DMS 273 (cell line): ENCODE results near the gene PEX10.
"Not testable (repeated sequence)": the region's sequence is repeated elsewhere in the genome, so short reads cannot be mapped to it uniquely, and the experiment has no call there.

ENCODE experiments used
- DNase-seq: peaks from one replicate; lab custom pipeline; 2025; ENCODE audit not compliant: unreplicated experiment; lab: John Stamatoyannopoulos, UW

Gene PEX10

DNA sequence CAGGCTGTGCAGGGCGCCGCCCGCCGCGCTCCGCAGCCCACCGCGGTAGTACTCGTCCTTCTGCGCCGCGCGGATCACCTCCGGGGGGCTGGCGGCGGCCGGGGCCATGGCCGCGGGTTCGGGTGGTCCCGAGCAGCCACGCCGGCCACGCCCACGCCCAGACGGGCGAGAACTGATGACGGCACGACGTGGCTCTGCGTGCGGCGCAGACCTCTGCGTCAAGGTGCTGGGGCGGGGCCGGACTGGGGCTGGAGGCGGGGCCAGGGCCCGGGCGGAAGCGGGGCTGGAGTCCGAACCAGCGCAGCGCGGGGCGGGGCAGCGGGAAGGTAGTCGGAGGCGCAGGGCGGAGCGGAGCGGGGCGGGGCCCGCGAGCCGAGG lies at the start of gene PEX10:
TSS of gene PEX10 (minus strand) at position 170 of the 378 bp plus-strand sequence. CDS start at position 108, 62 bp downstream.
- peak; percentile 99 for DNase-seq

DNA sequence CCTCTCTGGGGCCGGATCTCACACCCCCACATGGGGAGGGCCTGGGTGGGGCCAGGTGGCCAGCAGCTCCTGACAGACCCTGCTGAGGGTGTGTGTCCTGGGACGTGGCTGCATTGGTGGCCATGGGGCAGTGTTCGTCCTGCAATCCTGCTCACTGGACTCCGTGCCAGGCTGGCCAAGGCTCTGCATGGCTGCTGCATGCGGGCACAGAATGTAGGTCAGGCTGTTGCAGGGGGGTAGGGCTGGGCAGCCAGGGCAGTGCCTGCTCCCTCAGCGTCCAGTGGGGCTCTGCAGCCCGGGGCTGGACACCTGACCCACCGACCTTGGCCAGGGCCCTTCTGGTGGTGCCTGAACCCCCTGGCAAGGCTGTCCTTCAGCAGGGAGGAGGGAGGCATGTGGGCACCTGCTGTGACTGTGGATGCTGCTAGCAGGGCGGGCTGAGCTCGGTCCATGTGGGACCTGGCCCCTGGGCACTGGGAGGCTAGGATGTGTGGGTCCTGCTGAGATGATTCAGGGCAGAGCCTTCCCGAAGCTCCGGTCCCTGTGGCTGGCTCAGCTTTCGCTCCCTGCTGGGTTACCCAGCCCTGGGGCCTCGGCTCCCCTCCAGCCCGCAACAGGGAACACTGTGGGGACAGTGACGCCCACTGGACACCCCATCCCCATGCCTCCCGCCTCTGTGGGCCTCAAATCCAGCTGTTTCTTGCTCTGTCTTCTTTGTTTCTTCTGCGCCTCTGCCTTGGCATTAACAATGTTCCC lies 48.8 kb upstream of the PEX10 start:
- DNase-seq, result no peak

DNA sequence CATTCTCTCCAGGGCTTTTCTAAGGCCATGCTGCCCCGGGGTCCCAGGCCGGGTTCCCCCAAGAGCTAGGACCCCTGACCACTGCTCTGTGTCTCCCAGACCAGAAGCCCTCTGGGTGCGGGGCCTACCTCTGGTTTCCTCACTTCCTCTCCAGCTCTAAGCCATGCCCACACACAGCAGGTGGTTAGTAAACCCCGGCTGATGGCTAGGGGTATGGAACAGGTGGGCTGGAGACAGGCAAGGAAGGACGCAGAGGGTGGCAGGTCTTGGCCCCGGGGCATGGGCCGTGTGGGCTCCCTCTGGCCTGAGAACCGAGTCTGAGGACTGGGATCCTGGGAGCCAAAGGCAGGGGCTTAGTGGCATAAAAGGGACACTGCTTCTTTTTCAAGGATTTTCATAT lies 47.8 kb upstream of the PEX10 start:
- DNase-seq, result peak; percentile 43

DNA sequence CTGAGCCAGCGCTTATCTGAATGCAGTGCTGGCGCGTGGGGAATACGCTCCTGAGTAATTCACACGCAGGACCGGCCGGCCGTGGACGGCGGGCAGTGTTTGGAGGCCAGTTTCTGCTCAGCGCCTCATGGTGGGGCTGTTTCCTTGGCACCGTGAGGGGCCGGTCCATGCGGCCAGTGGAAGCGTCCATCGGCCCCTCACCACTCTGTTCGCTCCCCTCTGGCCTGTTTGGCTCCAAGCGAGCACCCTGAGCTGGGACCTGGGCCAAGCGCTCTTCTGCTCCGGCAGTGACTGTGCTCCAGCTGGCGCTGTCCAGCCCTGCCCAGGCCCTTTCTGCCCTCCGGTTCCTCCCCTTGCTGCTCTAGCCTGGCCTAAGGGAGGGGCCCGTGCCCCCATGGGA lies 47.4 kb upstream of the PEX10 start:
- peak; percentile 61 for DNase-seq

DNA sequence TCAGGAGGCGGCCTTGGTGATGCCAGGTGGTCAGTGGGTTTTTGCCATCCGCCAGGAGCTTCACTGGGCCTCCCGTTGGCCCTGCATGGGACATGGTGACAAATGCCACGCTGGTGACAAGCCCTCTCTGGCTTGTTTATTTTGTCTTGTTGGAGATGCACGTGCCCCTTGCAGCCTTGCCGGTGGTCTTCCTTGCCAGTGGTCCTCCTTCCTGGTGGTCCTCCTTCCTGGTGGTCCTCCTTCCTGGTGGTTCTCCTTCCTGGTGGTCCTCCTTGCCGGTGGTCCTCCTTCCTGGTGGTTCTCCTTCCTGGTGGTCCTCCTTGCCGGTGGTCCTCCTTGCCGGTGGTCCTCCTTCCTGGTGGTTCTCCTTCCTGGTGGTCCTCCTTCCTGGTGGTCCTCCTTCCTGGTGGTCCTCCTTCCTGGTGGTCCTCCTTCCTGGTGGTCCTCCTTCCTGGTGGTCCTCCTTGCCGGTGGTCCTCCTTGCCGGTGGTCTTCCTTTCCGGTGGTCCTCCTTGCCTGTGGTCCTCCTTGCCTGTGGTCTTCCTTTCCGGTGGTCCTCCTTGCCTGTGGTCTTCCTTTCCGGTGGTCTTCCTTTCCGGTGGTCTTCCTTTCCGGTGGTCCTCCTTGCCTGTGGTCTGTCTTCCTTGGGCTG lies 46.9 kb upstream of the PEX10 start:
- not testable (repeated sequence) for DNase-seq

DNA sequence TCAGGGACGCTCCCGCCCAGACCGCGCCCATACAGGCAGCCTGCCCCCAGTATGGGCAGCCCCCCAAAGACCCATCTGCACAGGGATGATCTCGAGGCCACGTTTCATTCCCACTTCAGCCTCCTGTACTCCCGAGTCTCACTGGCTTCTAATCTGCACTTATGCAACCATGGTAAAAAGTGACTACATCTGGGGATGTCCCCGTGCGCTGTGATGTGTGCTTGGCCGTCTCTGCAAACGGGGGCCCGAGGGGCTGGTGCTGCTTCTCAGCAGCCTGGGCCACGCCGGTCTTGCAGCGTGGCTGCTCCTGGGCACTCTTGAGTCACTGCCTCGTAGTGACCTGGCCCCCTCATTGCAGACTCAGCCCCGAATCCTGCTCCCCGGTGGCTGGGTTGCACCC lies 46.3 kb upstream of the PEX10 start:
- no peak for DNase-seq

DNA sequence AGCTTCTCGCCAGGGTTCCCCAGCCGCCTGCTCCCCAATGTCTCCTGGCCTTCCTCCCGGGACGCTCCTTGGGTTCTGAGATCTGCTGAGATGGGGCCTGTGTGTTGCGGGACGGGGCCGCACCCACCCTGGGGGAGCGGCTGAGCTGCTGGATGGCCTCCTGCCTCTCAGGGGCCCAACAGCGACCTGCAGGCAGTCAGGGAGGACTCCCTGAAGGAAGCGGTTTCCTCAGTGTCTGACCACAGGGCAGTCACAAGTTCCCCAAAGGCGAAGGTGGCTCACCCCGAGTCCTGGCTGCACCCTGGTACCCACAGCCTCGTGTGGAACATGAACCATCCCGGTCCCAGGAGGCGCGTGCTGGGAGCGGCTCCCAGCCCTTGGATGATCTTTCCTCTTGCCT lies 45.1 kb upstream of the PEX10 start:
- DNase-seq, result no peak

DNA sequence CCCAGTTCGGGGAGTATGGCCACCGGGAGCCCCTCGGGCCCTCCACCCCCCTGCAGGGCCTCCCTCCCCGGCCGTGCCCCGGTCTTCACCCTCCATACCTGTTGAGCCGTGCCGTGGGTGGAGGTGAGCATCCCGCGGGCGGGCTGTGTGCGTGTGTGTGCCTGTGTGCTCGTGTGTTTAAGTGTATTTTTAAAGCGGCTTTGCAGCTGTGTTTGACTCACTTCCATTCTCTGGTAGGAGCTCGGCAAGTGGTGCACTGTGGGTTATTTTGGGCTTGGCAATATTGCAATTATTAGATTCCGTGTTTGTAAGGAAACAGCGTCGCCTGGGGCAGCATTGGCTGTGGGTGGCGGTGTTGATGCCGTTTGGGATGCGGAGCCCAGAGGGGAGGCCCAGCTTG lies 43.4 kb upstream of the PEX10 start:
- no peak for DNase-seq

DNA sequence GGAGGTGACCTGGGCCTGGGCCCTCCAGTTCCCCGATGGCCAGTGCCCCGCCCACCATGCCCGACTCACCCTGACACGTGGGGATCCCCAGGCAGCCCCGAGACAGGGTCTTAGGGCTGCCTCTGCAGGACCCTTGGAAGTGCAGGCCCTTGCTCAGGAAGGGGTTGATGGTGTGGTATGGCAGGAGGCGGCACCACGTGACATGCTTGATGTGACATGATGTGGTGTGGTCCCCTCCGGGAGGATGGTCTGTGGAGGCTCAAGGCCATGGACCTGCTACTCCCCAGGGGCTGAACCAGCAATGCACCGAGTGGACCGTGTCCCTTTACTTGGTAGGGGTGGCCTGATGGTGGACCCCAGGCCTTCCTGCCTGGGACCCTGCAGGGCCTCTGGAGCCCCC lies 41.9 kb upstream of the PEX10 start:
- DNase-seq, result no peak

DNA sequence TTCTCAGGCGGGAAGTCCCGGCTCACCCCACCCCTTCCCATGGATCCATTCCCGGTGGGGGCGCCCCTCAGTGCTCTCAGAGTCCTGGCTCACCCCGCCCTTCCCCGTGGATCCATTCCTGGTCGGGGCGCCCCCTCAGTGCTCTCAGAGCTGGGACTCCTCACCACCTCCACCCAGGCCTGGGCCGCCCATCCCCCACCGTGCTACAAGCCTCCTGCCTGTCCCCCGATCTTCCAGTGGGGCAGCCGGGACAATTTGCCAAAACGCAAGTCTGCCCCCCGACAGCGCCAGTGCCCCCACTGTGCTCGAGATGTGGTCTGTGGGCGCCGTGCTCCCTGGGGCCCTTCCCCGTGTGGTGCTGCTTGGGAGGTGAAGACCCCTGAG lies 40.6 kb upstream of the PEX10 start:
- no peak for DNase-seq

DNA sequence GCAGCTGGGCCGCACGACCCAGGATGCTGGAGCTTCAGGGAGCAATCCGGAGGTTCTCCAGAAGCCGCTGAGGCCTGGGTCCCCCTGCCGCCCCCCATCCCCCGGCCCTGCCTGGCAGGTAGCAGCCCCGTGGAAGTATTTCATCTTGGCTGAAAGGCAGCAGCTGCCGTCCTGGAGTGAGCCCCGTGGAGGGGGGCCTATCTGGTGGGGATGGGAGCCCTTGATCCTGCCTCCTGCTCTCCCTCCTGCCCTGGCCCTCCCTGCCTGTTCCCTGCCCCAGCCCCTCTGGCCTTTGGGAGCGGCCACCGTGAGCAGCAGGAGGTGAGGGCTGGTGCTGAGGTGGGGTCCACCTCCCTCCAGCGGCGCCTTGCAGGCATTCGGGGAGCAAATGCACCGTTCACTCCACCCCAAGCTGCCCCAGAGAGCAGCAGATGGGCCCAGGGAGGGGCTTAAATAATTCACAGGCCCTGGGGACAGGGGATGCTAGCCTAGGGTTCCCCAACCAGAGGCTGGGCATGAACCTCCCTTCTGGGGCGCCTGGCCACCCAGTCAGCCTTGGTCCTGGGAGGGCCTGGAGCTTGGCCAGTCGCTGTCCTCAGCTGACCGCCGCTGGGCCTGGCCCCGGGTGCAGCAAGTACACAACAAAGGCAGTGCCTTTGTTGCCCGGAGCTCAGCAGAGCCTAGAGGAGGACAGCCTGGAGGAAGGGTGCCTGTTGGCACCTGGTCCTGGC lies 40.0 kb upstream of the PEX10 start:
- peak; percentile 83 for DNase-seq

DNA sequence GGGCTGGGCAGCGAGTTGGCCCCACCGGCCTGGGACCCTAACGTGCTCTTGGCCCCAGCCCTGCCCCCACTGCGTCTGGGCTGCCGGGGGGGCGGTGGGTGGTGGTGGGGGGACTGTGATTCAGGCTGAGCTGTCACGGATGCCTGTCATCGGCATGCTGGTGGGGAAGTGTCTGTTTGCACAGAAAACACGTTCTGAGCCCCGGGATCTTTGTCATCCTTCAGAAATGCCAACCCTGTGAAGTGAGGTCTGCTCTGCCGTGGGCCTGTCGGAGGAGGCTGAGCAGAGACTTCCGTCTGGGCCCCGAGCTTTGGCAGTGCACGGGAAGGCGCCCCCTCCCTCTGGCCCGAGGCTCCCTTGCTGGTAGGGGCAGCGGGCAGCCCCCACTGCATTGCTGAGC lies 39.4 kb upstream of the PEX10 start:
- peak; percentile 52 for DNase-seq

DNA sequence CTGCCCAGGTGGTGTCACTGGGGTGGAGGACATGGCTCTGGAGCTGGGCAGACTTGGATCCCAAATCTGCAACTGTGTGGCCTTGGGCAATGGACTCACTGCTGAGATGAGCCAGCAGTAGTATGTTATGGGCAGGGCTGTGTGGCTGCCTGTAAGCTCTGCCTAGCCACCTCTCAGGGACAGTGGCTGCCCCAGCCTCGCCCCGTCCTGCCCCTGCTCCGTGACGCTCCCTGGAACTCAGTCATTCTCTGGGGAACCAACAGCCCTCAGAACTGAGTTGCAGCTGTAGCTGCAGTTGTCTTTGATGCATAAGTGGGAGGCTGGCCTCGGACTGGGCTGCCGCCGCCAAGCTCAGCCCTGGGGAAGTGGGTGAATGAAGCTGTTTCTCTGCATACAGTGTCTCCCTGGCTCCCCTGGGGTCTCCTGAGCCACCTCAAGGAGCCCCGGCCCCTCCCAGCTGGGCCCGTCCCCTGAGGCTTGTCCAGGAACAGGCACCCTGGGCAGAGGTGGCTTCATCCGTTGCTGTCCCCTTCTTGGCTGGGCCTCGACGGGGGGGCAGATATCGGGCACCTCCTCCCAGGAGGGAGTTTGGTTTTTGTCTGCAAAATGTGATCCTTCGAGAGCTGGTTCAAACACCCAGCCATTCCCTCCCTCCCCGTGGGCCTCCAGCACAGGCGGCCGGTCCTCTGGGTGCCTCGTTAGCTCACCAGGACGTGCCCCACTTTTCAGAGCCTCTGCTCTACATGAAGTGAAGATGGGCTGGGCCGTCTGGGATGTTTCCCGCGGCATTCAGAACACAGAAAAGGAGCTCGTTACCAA lies 37.5 kb upstream of the PEX10 start:
- no peak for DNase-seq

DNA sequence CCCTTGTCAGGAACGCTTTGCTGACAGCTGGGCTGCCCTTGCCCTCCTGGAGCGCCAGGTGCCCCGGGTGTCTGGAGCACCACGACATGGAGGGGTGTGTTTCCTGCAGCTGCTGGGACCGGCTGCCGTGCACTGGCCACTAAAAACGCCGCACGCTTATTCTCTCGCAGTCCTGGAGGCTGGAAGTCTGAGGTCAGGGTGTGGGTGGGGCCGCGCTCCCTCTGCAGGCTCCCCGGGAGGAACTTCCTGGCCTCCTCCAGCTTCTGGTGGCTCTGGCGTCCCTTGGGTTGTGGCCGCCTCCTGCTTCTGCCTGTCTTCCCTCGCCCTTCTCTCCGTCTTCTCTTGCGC lies 35.7 kb upstream of the PEX10 start:
- peak; percentile 68 for DNase-seq

DNA sequence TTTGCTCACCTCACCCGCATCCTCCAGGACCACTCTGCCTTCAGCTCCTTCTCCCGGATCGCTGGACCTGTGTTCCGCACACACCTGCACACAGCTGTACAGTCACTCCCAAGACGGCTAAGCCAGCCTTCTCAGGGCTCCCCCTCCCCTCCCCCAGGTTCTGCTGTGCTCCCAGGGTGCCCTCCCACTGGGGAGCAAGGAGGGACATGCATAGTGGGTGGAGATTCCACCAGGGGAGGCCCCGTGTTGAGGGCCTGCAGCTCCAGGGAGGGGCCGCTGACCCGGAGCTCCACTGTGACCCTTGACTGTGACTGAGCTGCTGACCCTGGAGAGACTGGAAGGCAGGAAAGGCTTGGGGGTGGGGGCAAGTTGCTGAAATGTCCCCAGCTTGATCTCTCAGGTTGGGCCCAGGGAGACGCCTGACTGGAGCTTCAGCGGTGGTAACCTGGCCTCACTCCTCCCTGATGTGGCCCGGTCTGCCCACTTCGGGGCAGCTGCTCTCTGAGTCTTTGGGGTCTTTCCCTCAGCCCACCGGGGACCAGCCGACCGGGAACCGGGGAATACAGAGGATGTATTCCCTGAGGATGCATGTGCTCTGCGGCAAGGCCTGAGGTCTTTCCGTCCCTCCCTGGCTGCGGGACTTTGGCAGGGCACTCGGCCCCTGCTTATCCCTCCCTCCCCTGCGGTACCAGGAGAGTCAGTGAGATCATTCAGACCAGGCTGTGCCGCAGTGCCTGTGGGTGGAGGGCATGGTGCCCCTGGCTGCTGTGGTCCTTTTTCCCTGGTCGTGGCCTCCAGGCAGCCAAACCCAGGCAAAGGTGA lies 35.1 kb upstream of the PEX10 start:
- DNase-seq, result peak; percentile 68

DNA sequence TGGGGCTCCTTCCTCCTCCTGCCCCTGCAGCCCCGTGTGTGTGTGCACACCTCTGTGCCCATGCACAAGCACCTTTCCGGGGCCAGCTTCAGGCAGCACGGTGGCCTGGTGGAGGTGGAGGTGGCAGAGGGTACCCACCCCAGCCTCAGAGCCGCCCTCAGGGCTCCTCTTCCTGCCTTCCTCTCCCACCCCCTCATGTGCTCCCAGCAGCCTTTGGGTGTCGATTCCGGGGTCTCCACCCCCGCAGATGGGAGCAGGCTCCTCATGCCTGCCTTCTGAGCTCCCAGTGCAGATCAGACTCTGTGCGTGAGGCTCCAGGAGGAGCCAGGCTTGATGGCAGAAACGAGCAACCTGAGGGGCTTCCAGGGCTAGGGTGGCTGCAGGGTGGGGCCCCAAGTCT lies 34.5 kb upstream of the PEX10 start:
- no peak for DNase-seq

DNA sequence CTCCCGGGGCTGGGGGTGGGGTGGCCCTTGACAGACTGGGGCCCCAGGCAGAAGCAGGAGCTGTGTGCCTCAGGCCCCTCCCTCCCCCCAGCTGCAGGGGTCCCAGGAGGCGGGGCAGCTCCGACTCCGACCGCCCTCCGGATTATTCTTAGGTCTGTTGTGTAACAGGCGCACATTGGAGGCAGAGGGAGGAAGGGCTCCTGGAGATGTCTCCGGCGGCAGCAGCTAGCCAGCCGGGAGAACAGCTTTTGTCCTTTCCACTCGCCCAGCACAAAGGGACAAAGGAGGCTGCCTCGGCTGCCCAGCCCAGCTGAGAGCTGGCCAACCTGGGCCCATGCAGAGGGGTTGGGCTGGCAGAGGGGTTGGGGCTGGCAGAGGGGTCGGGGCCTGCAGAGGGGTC lies 34.0 kb upstream of the PEX10 start:
- DNase-seq, result peak; percentile 40

DNA sequence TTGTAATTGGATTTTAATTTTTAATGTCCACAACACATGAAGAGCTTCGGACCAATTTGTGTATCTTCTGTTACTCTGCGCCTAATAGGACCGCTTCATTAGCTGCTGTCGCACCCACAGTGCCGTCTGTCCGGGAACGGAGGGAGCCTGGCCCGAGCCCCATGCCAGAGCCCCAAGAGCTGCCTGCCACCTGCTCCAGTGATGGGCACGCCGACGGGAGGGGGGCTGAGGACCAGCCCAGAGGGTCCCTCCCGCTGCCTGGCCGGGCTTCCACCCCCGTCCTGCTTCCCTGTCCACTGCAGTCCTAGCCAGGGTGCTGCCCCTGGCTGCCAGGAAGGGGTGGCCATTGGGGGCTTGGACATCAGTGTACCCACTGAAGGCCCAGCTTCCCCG lies 33.5 kb upstream of the PEX10 start:
- DNase-seq, result no peak

DNA sequence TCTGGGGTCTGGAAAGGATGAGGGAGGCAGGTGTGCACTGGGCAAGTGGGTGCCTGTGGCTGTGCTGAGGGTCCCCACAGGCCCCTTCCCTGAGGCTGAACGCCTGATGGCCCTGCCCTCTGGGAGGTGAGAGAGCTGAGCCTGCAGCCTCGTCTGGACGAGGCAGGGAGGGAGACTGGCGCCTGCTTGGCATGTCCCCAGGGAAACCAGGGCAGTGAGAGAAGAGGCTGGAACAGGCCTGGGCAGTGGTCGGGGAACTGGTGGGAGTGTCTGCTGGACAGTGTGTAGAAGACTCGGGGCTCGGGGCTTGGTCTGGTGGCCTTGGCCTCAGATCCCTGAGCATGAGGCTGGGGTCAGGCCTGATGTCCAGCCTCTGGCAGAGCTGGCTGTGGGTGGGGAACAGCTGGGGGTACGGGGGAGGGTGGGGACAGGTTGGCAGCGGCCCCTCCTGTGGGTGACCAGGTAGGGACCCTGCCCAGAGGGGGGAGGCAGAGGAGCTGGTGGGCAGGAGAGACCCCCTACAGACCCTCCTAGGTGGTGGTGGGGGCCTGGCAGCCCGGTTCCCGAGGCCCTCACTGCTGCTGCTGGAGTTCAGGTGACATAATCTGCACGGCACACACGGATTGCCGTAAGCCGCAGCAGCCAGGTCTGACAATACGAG lies 32.9 kb upstream of the PEX10 start:
- peak; percentile 46 for DNase-seq

DNA sequence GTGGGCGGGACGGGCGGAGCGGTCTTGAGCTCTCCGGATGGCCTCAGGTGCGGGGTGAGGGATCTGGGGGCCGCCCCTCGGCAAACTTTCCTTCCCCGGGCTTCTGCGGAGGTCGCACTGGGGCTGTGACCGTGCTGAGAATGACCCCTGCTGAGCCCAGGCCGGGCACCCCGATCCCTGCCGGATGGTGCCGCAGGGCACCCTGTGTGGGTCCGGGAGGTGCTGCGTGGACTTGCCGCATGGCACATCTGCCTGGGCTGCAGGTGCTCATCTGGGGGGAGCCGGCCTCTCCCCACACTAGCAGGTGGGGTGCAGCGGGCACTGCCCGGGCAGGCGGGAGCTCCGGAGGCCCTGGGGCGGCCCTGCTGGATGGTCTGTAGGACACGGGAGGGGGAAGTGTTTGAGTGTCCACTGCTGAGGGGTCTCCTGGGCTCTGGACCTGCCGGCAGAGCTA lies 31.8 kb upstream of the PEX10 start:
- DNase-seq, result no peak
